Measurements from ENCODE around the gene SLC9A4. TPM values are rescaled to one million over a fixed set of nuclear protein-coding genes. Genes with fewer than 3 reads are reported as not detected.
"Not testable (repeated sequence)": the region's sequence is repeated elsewhere in the genome, so short reads cannot be mapped to it uniquely, and the experiment has no call there.

SLC9A4 gene
- polyA plus RNA-seq, 4 donors, result 0.07 TPM; not detected in 3

- Histone ChIP-seq H3K36me3 (ENCODE audit: control insufficient read depth in 3 of 3, insufficient read depth in 2 of 3, low read depth in 1 of 3, low read length in 3 of 3) (no peaks in the 10 kb centered on the region), H3K27me3 (ENCODE audit: control insufficient read depth in 3 of 3, insufficient read depth in 3 of 3, low read length in 3 of 3) (no peaks in the 10 kb centered on the region), H3K9me3 (ENCODE audit: control insufficient read depth in 2 of 2, insufficient read depth in 1 of 2, low read depth in 1 of 2, low read length in 1 of 2) (peaks cover 0 to 12% of the 10 kb centered on the region in 2 donors), H3K4me3 (ENCODE audit: low read depth in 1 of 3, low read length in 3 of 3) (no peak overlapping the region), H3K4me1 (ENCODE audit: control insufficient read depth in 3 of 3, insufficient read depth in 2 of 3, low read depth in 1 of 3, low read length in 2 of 3) (no peaks in the 10 kb centered on the region), H3K27ac (ENCODE audit: low read depth in 1 of 3, low read length in 2 of 3) (no peak overlapping the region)
- no peak for DNase-seq
- FAIRE-seq, result no peak
- 94 to 96% (median 96%) methylated on average over 2 of the region's 2 CpGs for WGBS, 3 donors
Observed at GRCh38 chr2:102550151-102550550, 77.1 kb downstream of the SLC9A4 start.

- no peak for DNase-seq
- WGBS, 3 donors, result 84 to 89% (median 88%) methylated on average over 2 of the region's 2 CpGs
- no peak overlapping the region for H3K27ac ChIP-seq (ENCODE audit: low read depth in 1 of 3, low read length in 2 of 3)
- H3K36me3 ChIP-seq (ENCODE audit: control insufficient read depth in 3 of 3, insufficient read depth in 2 of 3, low read depth in 1 of 3, low read length in 3 of 3), result no peaks in the 10 kb centered on the region
- no peak for FAIRE-seq
- H3K27me3 ChIP-seq (ENCODE audit: control insufficient read depth in 3 of 3, insufficient read depth in 3 of 3, low read length in 3 of 3), result no peaks in the 10 kb centered on the region
- H3K4me3 ChIP-seq (ENCODE audit: low read depth in 1 of 3, low read length in 3 of 3), result no peak overlapping the region
- no peaks in the 10 kb centered on the region for H3K4me1 ChIP-seq (ENCODE audit: control insufficient read depth in 3 of 3, insufficient read depth in 2 of 3, low read depth in 1 of 3, low read length in 2 of 3)
- H3K9me3 ChIP-seq (ENCODE audit: control insufficient read depth in 2 of 2, insufficient read depth in 1 of 2, low read depth in 1 of 2, low read length in 1 of 2), result peaks cover 0 to 12% of the 10 kb centered on the region in 2 donors
Observed at GRCh38 chr2:102551329-102552096, 78.5 kb downstream of the SLC9A4 start.

GRCh38 chr2:102553601-102554000, 80.6 kb downstream of the SLC9A4 start:
- whole genome bisulfite sequencing, 3 donors, result 0 to 21% (median 0%) methylated on average over 1 of the region's 1 CpG
- Histone ChIP-seq H3K4me1 (ENCODE audit: control insufficient read depth in 3 of 3, insufficient read depth in 2 of 3, low read depth in 1 of 3, low read length in 2 of 3) (no peaks in the 10 kb centered on the region), H3K27ac (ENCODE audit: low read depth in 1 of 3, low read length in 2 of 3) (no peak overlapping the region), H3K9me3 (ENCODE audit: control insufficient read depth in 2 of 2, insufficient read depth in 1 of 2, low read depth in 1 of 2, low read length in 1 of 2) (peaks cover 0 to 6% of the 10 kb centered on the region in 2 donors), H3K36me3 (ENCODE audit: control insufficient read depth in 3 of 3, insufficient read depth in 2 of 3, low read depth in 1 of 3, low read length in 3 of 3) (no peaks in the 10 kb centered on the region), H3K4me3 (ENCODE audit: low read depth in 1 of 3, low read length in 3 of 3) (no peak overlapping the region), H3K27me3 (ENCODE audit: control insufficient read depth in 3 of 3, insufficient read depth in 3 of 3, low read length in 3 of 3) (no peaks in the 10 kb centered on the region)
- no peak for DNase-seq
- FAIRE-seq, result no peak

- Histone ChIP-seq H3K36me3 (ENCODE audit: control insufficient read depth in 3 of 3, insufficient read depth in 2 of 3, low read depth in 1 of 3, low read length in 3 of 3) (no peaks in the 10 kb centered on the region), H3K27me3 (ENCODE audit: control insufficient read depth in 3 of 3, insufficient read depth in 3 of 3, low read length in 3 of 3) (no peaks in the 10 kb centered on the region), H3K4me3 (ENCODE audit: low read depth in 1 of 3, low read length in 3 of 3) (no peak overlapping the region), H3K4me1 (ENCODE audit: control insufficient read depth in 3 of 3, insufficient read depth in 2 of 3, low read depth in 1 of 3, low read length in 2 of 3) (no peaks in the 10 kb centered on the region), H3K9me3 (ENCODE audit: control insufficient read depth in 2 of 2, insufficient read depth in 1 of 2, low read depth in 1 of 2, low read length in 1 of 2) (no peaks in the 10 kb centered on the region), H3K27ac (ENCODE audit: low read depth in 1 of 3, low read length in 2 of 3) (no peak overlapping the region)
- 87 to 95% (median 88%) methylated on average over 1 of the region's 1 CpG for WGBS, 3 donors
- FAIRE-seq, result no peak
- DNase-seq, result peak; percentile 16 to 35
Observed at GRCh38 chr2:102558463-102558862, 85.4 kb downstream of the SLC9A4 start.

- not testable (repeated sequence) for H3K27me3 ChIP-seq (ENCODE audit: control insufficient read depth in 3 of 3, insufficient read depth in 3 of 3, low read length in 3 of 3); H3K36me3 ChIP-seq (ENCODE audit: control insufficient read depth in 3 of 3, insufficient read depth in 2 of 3, low read depth in 1 of 3, low read length in 3 of 3); H3K4me3 ChIP-seq (ENCODE audit: low read depth in 1 of 3, low read length in 3 of 3); FAIRE-seq; H3K4me1 ChIP-seq (ENCODE audit: control insufficient read depth in 3 of 3, insufficient read depth in 2 of 3, low read depth in 1 of 3, low read length in 2 of 3); H3K27ac ChIP-seq (ENCODE audit: low read depth in 1 of 3, low read length in 2 of 3); H3K9me3 ChIP-seq (ENCODE audit: control insufficient read depth in 2 of 2, insufficient read depth in 1 of 2, low read depth in 1 of 2, low read length in 1 of 2); DNase-seq
- 83 to 100% (median 91%) methylated on average over 1 of the region's 1 CpG for WGBS, 3 donors
Observed at GRCh38 chr2:102562542-102562941, 89.5 kb downstream of the SLC9A4 start.

- H3K4me1 ChIP-seq (ENCODE audit: control insufficient read depth in 3 of 3, insufficient read depth in 2 of 3, low read depth in 1 of 3, low read length in 2 of 3), result no peaks in the 10 kb centered on the region
- 91 to 95% (median 91%) methylated on average over 1 of the region's 1 CpG for WGBS, 3 donors
- no peaks in the 10 kb centered on the region for H3K27me3 ChIP-seq (ENCODE audit: control insufficient read depth in 3 of 3, insufficient read depth in 3 of 3, low read length in 3 of 3)
- H3K9me3 ChIP-seq (ENCODE audit: control insufficient read depth in 2 of 2, insufficient read depth in 1 of 2, low read depth in 1 of 2, low read length in 1 of 2), result peaks cover 0 to 9% of the 10 kb centered on the region in 2 donors
- no peak overlapping the region for H3K27ac ChIP-seq (ENCODE audit: low read depth in 1 of 3, low read length in 2 of 3)
- no peaks in the 10 kb centered on the region for H3K36me3 ChIP-seq (ENCODE audit: control insufficient read depth in 3 of 3, insufficient read depth in 2 of 3, low read depth in 1 of 3, low read length in 3 of 3)
- no peak overlapping the region for H3K4me3 ChIP-seq (ENCODE audit: low read depth in 1 of 3, low read length in 3 of 3)
- FAIRE-seq (peak; percentile 99), DNase-seq (no peak)
Observed at GRCh38 chr2:102575888-102576287, 102.9 kb downstream of the SLC9A4 start.

GRCh38 chr2:102578376-102578775, 105.3 kb downstream of the SLC9A4 start:
- Histone ChIP-seq H3K27me3 (ENCODE audit: control insufficient read depth in 3 of 3, insufficient read depth in 3 of 3, low read length in 3 of 3) (no peaks in the 10 kb centered on the region), H3K4me3 (ENCODE audit: low read depth in 1 of 3, low read length in 3 of 3) (no peak overlapping the region)
- 82 to 87% (median 84%) methylated on average over 2 of the region's 2 CpGs for WGBS, 3 donors

GRCh38 chr2:102581911-102582310, 108.9 kb downstream of the SLC9A4 start:
- Histone ChIP-seq H3K27ac (ENCODE audit: low read depth in 1 of 3, low read length in 2 of 3) (no peak overlapping the region), H3K4me1 (ENCODE audit: control insufficient read depth in 3 of 3, insufficient read depth in 2 of 3, low read depth in 1 of 3, low read length in 2 of 3) (peaks cover 0 to 14% (median 0%) of the 10 kb centered on the region in 3 donors), H3K27me3 (ENCODE audit: control insufficient read depth in 3 of 3, insufficient read depth in 3 of 3, low read length in 3 of 3) (no peaks in the 10 kb centered on the region), H3K9me3 (ENCODE audit: control insufficient read depth in 2 of 2, insufficient read depth in 1 of 2, low read depth in 1 of 2, low read length in 1 of 2) (peaks cover 0 to 7% of the 10 kb centered on the region in 2 donors), H3K4me3 (ENCODE audit: low read depth in 1 of 3, low read length in 3 of 3) (no peak overlapping the region), H3K36me3 (ENCODE audit: control insufficient read depth in 3 of 3, insufficient read depth in 2 of 3, low read depth in 1 of 3, low read length in 3 of 3) (no peaks in the 10 kb centered on the region)
- no peak for DNase-seq
- FAIRE-seq, result no peak

More at GRCh38 chr2:102578376-102578775, 105.3 kb downstream of the SLC9A4 start:
- no peak for DNase-seq
- Histone ChIP-seq H3K36me3 (ENCODE audit: control insufficient read depth in 3 of 3, insufficient read depth in 2 of 3, low read depth in 1 of 3, low read length in 3 of 3) (no peaks in the 10 kb centered on the region), H3K27ac (ENCODE audit: low read depth in 1 of 3, low read length in 2 of 3) (no peak overlapping the region), H3K9me3 (ENCODE audit: control insufficient read depth in 2 of 2, insufficient read depth in 1 of 2, low read depth in 1 of 2, low read length in 1 of 2) (peaks cover 0 to 9% of the 10 kb centered on the region in 2 donors), H3K4me1 (ENCODE audit: control insufficient read depth in 3 of 3, insufficient read depth in 2 of 3, low read depth in 1 of 3, low read length in 2 of 3) (no peaks in the 10 kb centered on the region)
- no peak for FAIRE-seq

- H3K9me3 ChIP-seq (ENCODE audit: control insufficient read depth in 2 of 2, insufficient read depth in 1 of 2, low read depth in 1 of 2, low read length in 1 of 2), result peaks cover 0 to 7% of the 10 kb centered on the region in 2 donors
- DNase-seq (no peak), FAIRE-seq (no peak)
- H3K27me3 ChIP-seq (ENCODE audit: control insufficient read depth in 3 of 3, insufficient read depth in 3 of 3, low read length in 3 of 3), result no peaks in the 10 kb centered on the region
- H3K4me3 ChIP-seq (ENCODE audit: low read depth in 1 of 3, low read length in 3 of 3), result no peak overlapping the region
- WGBS, 3 donors, result 79 to 87% (median 85%) methylated on average over 2 of the region's 2 CpGs
- peaks cover 0 to 14% (median 0%) of the 10 kb centered on the region in 3 donors for H3K4me1 ChIP-seq (ENCODE audit: control insufficient read depth in 3 of 3, insufficient read depth in 2 of 3, low read depth in 1 of 3, low read length in 2 of 3)
- H3K27ac ChIP-seq (ENCODE audit: low read depth in 1 of 3, low read length in 2 of 3), result no peak overlapping the region
- no peaks in the 10 kb centered on the region for H3K36me3 ChIP-seq (ENCODE audit: control insufficient read depth in 3 of 3, insufficient read depth in 2 of 3, low read depth in 1 of 3, low read length in 3 of 3)
Observed at GRCh38 chr2:102582845-102583244, 109.8 kb downstream of the SLC9A4 start.
